Measurements from ENCODE around the gene CTAGE6. TPM values are rescaled to one million over a fixed set of nuclear protein-coding genes. Genes with fewer than 3 reads are reported as not detected.
"Not testable (repeated sequence)": the region's sequence is repeated elsewhere in the genome, so short reads cannot be mapped to it uniquely, and the experiment has no call there.

CTAGE6 gene
- 1 to 10 TPM; 1.5 to 1.9 TPM for total RNA-seq

GRCh38 chr7:143757596-143757995, at the start of gene CTAGE6:
TSS of gene CTAGE6 (minus strand) at chr7:143757696. CDS start at chr7:143757658, 38 bp downstream.
- H3K9me3 Mint-ChIP-seq; H3K36me3 Mint-ChIP-seq; ATAC-seq (ENCODE audit: low read depth); H3K4me1 Mint-ChIP-seq; POLR2A ChIA-PET; DNase-seq; H3K4me3 Mint-ChIP-seq; H3K27ac Mint-ChIP-seq; H3K27me3 Mint-ChIP-seq: not testable (repeated sequence)

GRCh38 chr7:143806664-143807071, 49.2 kb upstream of the CTAGE6 start:
- H3K27me3 Mint-ChIP-seq; ATAC-seq (ENCODE audit: low read depth); POLR2A ChIA-PET; DNase-seq; H3K4me3 Mint-ChIP-seq; H3K9me3 Mint-ChIP-seq; H3K4me1 Mint-ChIP-seq; H3K27ac Mint-ChIP-seq; H3K36me3 Mint-ChIP-seq: not testable (repeated sequence)

- H3K36me3 Mint-ChIP-seq; POLR2A ChIA-PET; H3K27ac Mint-ChIP-seq; ATAC-seq (ENCODE audit: low read depth); H3K4me3 Mint-ChIP-seq; DNase-seq; H3K9me3 Mint-ChIP-seq; H3K27me3 Mint-ChIP-seq; H3K4me1 Mint-ChIP-seq: not testable (repeated sequence)
These were observed 40.4 kb upstream of the CTAGE6 start for GRCh38 chr7:143797896-143798290.

- H3K4me3 Mint-ChIP-seq; H3K27ac Mint-ChIP-seq; ATAC-seq (ENCODE audit: low read depth); H3K36me3 Mint-ChIP-seq; DNase-seq; H3K4me1 Mint-ChIP-seq; H3K27me3 Mint-ChIP-seq; H3K9me3 Mint-ChIP-seq; POLR2A ChIA-PET: not testable (repeated sequence)
These were observed 39.8 kb upstream of the CTAGE6 start for GRCh38 chr7:143797119-143797895.

GRCh38 chr7:143795653-143796052, 38.2 kb upstream of the CTAGE6 start:
- ATAC-seq (ENCODE audit: low read depth); H3K9me3 Mint-ChIP-seq; H3K27ac Mint-ChIP-seq; H3K27me3 Mint-ChIP-seq; H3K4me3 Mint-ChIP-seq; H3K4me1 Mint-ChIP-seq; POLR2A ChIA-PET; DNase-seq; H3K36me3 Mint-ChIP-seq: not testable (repeated sequence)

- H3K4me3 Mint-ChIP-seq; H3K36me3 Mint-ChIP-seq; H3K4me1 Mint-ChIP-seq; ATAC-seq (ENCODE audit: low read depth); H3K27me3 Mint-ChIP-seq; DNase-seq; H3K27ac Mint-ChIP-seq; H3K9me3 Mint-ChIP-seq; POLR2A ChIA-PET: not testable (repeated sequence)
These were observed 35.1 kb upstream of the CTAGE6 start for GRCh38 chr7:143792633-143793032.

- H3K4me3 Mint-ChIP-seq; DNase-seq; H3K36me3 Mint-ChIP-seq; ATAC-seq (ENCODE audit: low read depth); H3K27ac Mint-ChIP-seq; H3K9me3 Mint-ChIP-seq; H3K27me3 Mint-ChIP-seq; POLR2A ChIA-PET; H3K4me1 Mint-ChIP-seq: not testable (repeated sequence)
These were observed 28.1 kb upstream of the CTAGE6 start for GRCh38 chr7:143785415-143786182.

GRCh38 chr7:143779591-143779990, 22.1 kb upstream of the CTAGE6 start:
- H3K9me3 Mint-ChIP-seq; H3K36me3 Mint-ChIP-seq; DNase-seq; ATAC-seq (ENCODE audit: low read depth); H3K4me3 Mint-ChIP-seq; H3K27me3 Mint-ChIP-seq; POLR2A ChIA-PET; H3K27ac Mint-ChIP-seq; H3K4me1 Mint-ChIP-seq: not testable (repeated sequence)

GRCh38 chr7:143772738-143773468, 15.4 kb upstream of the CTAGE6 start:
- ATAC-seq (ENCODE audit: low read depth); H3K4me3 Mint-ChIP-seq; POLR2A ChIA-PET; H3K9me3 Mint-ChIP-seq; H3K4me1 Mint-ChIP-seq; DNase-seq; H3K27me3 Mint-ChIP-seq; H3K36me3 Mint-ChIP-seq; H3K27ac Mint-ChIP-seq: not testable (repeated sequence)

GRCh38 chr7:143767531-143767930, 10.0 kb upstream of the CTAGE6 start:
- H3K4me1 Mint-ChIP-seq; H3K9me3 Mint-ChIP-seq; H3K36me3 Mint-ChIP-seq; ATAC-seq (ENCODE audit: low read depth); POLR2A ChIA-PET; H3K27me3 Mint-ChIP-seq; H3K4me3 Mint-ChIP-seq; H3K27ac Mint-ChIP-seq; DNase-seq: not testable (repeated sequence)

- H3K9me3 Mint-ChIP-seq; DNase-seq; H3K4me1 Mint-ChIP-seq; H3K36me3 Mint-ChIP-seq; ATAC-seq (ENCODE audit: low read depth); H3K4me3 Mint-ChIP-seq; H3K27me3 Mint-ChIP-seq; H3K27ac Mint-ChIP-seq; POLR2A ChIA-PET: not testable (repeated sequence)
These were observed 8.2 kb upstream of the CTAGE6 start for GRCh38 chr7:143765678-143766077.

- H3K36me3 Mint-ChIP-seq; DNase-seq; H3K4me3 Mint-ChIP-seq; H3K27ac Mint-ChIP-seq; POLR2A ChIA-PET; ATAC-seq (ENCODE audit: low read depth); H3K9me3 Mint-ChIP-seq; H3K4me1 Mint-ChIP-seq; H3K27me3 Mint-ChIP-seq: not testable (repeated sequence)
These were observed 5.6 kb upstream of the CTAGE6 start for GRCh38 chr7:143763065-143763464.

GRCh38 chr7:143745340-143745739, 12.2 kb downstream of the CTAGE6 start:
- POLR2A ChIA-PET; H3K27ac Mint-ChIP-seq; H3K27me3 Mint-ChIP-seq; ATAC-seq (ENCODE audit: low read depth); DNase-seq; H3K9me3 Mint-ChIP-seq; H3K36me3 Mint-ChIP-seq; H3K4me1 Mint-ChIP-seq; H3K4me3 Mint-ChIP-seq: not testable (repeated sequence)
